Measurements from ENCODE around the gene RBM22.

GRCh38 chr5:150672884-150673275, 28.0 kb downstream of the RBM22 start:
- TF ChIP-seq EP300 (IDR thresholded peaks at IDR 0.05): no peak
- no peak for TF ChIP-seq CTCF (IDR thresholded peaks at IDR 0.05)
